ENCODE measurements around the gene B3GALT2. TPM values are rescaled to one million over a fixed set of nuclear protein-coding genes. Genes with fewer than 3 reads are reported as not detected.

B3GALT2 gene
- total and polyA plus RNA-seq, 9 donors = 2.5 to 8.0 (median 4.6) TPM

DNA sequence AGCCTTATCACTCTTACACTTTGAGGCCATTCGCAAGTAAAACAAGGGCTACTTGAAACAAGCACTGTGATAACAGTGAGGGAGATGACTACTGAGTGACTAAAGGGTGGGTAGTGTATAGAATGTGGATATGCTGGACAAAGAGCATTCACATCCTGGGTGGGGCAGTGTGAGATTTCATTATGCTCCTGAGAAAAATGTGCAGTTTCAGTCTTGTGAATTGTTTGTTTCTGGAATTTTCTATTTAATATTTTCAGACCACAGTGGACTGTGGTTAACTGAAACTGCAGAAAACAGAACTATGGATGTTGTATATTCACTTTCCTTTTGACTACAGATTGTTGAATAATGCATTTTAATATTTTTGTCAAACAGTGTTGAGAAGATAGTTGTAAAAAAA, 25.1 kb upstream of the B3GALT2 start:
- intact Hi-C loops (cut with DNase I) = no loop called here
- Histone ChIP-seq H3K4me3 (no peak overlapping the region), H3K27me3 (no peaks in the 10 kb centered on the region), H3K4me1 (ENCODE audit: insufficient read depth) (no peaks in the 10 kb centered on the region), H3K36me3 (no peaks in the 10 kb centered on the region), H3K9me3 (no peaks in the 10 kb centered on the region), H3K27ac (no peak overlapping the region)
- TF ChIP-seq POLR2A (IDR thresholded peaks at IDR 0.05) (no peak), CTCF (IDR thresholded peaks at IDR 0.05) (no peak), EP300 (IDR thresholded peaks at IDR 0.05) (no peak)
- no peak for DNase-seq
- WGBS, 3 donors = 91 to 94% (median 93%) methylated on average over 1 of the region's 1 CpG

DNA sequence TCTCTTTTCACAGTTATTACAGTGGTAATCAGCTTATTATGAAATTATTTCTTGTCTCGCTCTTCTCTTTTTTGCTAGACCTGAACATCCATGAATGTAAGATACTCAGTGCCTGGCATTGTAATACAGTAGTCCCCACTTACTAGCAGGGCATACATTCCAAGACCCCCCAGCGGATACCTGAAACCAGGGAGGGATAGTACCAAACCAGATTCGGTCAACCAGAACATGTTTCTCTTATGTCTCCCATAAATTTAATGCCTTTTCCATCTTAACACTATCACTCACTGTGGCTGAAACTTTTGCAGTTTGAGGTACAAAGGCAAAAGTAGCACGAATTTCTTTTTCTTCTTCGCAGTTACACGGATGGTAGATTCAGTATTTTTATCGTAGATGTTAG, 24.6 kb upstream of the B3GALT2 start:
- Histone ChIP-seq H3K36me3 (no peaks in the 10 kb centered on the region), H3K9me3 (no peaks in the 10 kb centered on the region), H3K27ac (no peak overlapping the region), H3K4me1 (ENCODE audit: insufficient read depth) (no peaks in the 10 kb centered on the region), H3K27me3 (no peaks in the 10 kb centered on the region), H3K4me3 (no peak overlapping the region)
- WGBS, 3 donors = 97 to 98% (median 98%) methylated on average over 7 of the region's 7 CpGs
- TF ChIP-seq CTCF (IDR thresholded peaks at IDR 0.05) (no peak), POLR2A (IDR thresholded peaks at IDR 0.05) (no peak), EP300 (IDR thresholded peaks at IDR 0.05) (no peak)
- DNase-seq = no peak
- intact Hi-C loops (cut with DNase I) = no loop called here

DNA sequence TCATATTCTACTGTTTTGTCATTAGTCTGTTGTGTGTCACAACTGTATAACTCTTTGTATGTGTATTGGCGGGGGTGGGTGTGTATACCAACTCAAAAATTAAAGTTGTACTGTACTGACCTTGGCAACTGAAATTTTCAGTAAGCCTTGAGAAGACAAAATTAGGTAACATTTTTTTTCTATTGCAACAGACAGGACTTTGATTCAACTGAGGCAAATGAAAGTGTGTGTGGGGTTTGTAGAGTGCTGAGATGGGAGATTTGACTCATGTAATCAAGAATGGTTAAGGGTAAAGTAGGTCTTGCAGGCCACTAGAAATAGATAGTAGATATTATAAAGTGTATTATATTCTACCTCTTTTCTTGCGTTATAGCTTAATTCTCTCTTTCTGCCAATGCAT, 14.6 kb upstream of the B3GALT2 start:
- 96 to 98% (median 98%) methylated on average over 2 of the region's 2 CpGs for WGBS, 3 donors
- Histone ChIP-seq H3K4me1 (ENCODE audit: insufficient read depth) (no peaks in the 10 kb centered on the region), H3K4me3 (no peak overlapping the region), H3K9me3 (no peaks in the 10 kb centered on the region), H3K27me3 (no peaks in the 10 kb centered on the region), H3K36me3 (no peaks in the 10 kb centered on the region), H3K27ac (no peak overlapping the region)
- no peak for DNase-seq
- intact Hi-C loops (cut with DNase I) = no loop called here
- TF ChIP-seq EP300 (IDR thresholded peaks at IDR 0.05) = no peak
- no peak for TF ChIP-seq CTCF (IDR thresholded peaks at IDR 0.05)
- TF ChIP-seq POLR2A (IDR thresholded peaks at IDR 0.05) = no peak

- no peaks in the 10 kb centered on the region for H3K9me3 ChIP-seq
- no peak overlapping the region for H3K4me3 ChIP-seq
- no peak overlapping the region for H3K27ac ChIP-seq
- no peak for DNase-seq
- no peak for TF ChIP-seq EP300 (IDR thresholded peaks at IDR 0.05)
- TF ChIP-seq CTCF (IDR thresholded peaks at IDR 0.05) = no peak
- no peak for TF ChIP-seq POLR2A (IDR thresholded peaks at IDR 0.05)
- intact Hi-C loops (cut with DNase I) = no loop called here
- no peaks in the 10 kb centered on the region for H3K36me3 ChIP-seq
- H3K27me3 ChIP-seq = no peaks in the 10 kb centered on the region
- no peaks in the 10 kb centered on the region for H3K4me1 ChIP-seq (ENCODE audit: insufficient read depth)
- WGBS, 3 donors = 97 to 99% (median 98%) methylated on average over 4 of the region's 4 CpGs
Measured at GRCh38 chr1:193199940-193200339, 13.5 kb upstream of the B3GALT2 start.

- peaks cover 3% of the 10 kb centered on the region for H3K4me1 ChIP-seq (ENCODE audit: insufficient read depth)
- H3K27ac ChIP-seq = no peak overlapping the region
- intact Hi-C loops (cut with DNase I) = no loop called here
- H3K36me3 ChIP-seq = no peaks in the 10 kb centered on the region
- no peaks in the 10 kb centered on the region for H3K9me3 ChIP-seq
- no peak for DNase-seq
- no peaks in the 10 kb centered on the region for H3K27me3 ChIP-seq
- WGBS, 3 donors = 94 to 99% (median 98%) methylated on average over 8 of the region's 8 CpGs
- TF ChIP-seq POLR2A (IDR thresholded peaks at IDR 0.05) = no peak
- no peak for TF ChIP-seq CTCF (IDR thresholded peaks at IDR 0.05)
- TF ChIP-seq EP300 (IDR thresholded peaks at IDR 0.05) = no peak
- no peak overlapping the region for H3K4me3 ChIP-seq
Measured at GRCh38 chr1:193192586-193192985, 6.2 kb upstream of the B3GALT2 start.

All from ovary (tissue), 9 donors.